Suprapubic skin (tissue), 4 donors: Measurements from ENCODE around the gene COG7.

Experiments
- CTCF ChIP-seq, 2 donors: fragments of 200-600 bp in 1 of 2; fragments of 450-650 bp in 1 of 2; sonication (generic) in 1 of 2; IDR thresholded peaks; one replicate each; pipeline ENCODE4 v1.5.1; 2016 to 2019; ENCODE audit warnings: antibody characterized with exemption in 2 of 2, mild to moderate bottlenecking in 1 of 2, moderate library complexity in 1 of 2
- EP300 ChIP-seq: sonication (generic); formaldehyde crosslinking; IDR thresholded peaks from one replicate; pipeline ENCODE4 v1.6.1; 2017; ENCODE audit warnings: antibody characterized with exemption
- POLR2A ChIP-seq, 2 donors: fragments of 450-650 bp; IDR thresholded peaks; one replicate each; pipeline ENCODE4 v1.6.1; 2017; ENCODE audit warnings: antibody characterized with exemption in 2 of 2, mild to moderate bottlenecking in 2 of 2, moderate library complexity in 2 of 2
- POLR2AphosphoS5 ChIP-seq, 3 donors: sonication (generic); formaldehyde crosslinking; IDR thresholded peaks; one replicate each; pipeline ENCODE4 v1.6.1; 2017; ENCODE audit warnings: antibody characterized with exemption in 3 of 3

GRCh38 chr16:23343643-23344612 lies 109.1 kb downstream of the COG7 start:
- TF ChIP-seq CTCF (IDR thresholded peaks at IDR 0.05) = no peak
- no peak for TF ChIP-seq EP300
- no peak for TF ChIP-seq POLR2A (IDR thresholded peaks at IDR 0.05)
- no peak for TF ChIP-seq POLR2AphosphoS5 (IDR thresholded peaks at IDR 0.05)
